Thoracic aorta (tissue), 2 donors: Measurements from ENCODE around the gene TSPAN11. TPM values are rescaled to one million over a fixed set of nuclear protein-coding genes. Genes with fewer than 3 reads are reported as not detected.

Source experiments
- ATAC-seq: fragments of 150-250 bp; one replicate; pipeline ENCODE4 v1.8.0; 2017; ENCODE audit warnings: low read depth; ENCODE audit not compliant: insufficient number of reproducible peaks, low FRiP score
- DNase-seq: peaks from one replicate; pipeline ENCODE4 v3.0.0-alpha.2; 2020; ENCODE audit warnings: low spot score
- H3K27ac ChIP-seq, 2 donors: fragments of 200-600 bp; sonication (generic); 1 replicate in 1 of 2; 2 replicates in 1 of 2; pipeline ENCODE4 v1.5.1; 2016; ENCODE audit warnings: mild to moderate bottlenecking in 2 of 2, moderate library complexity in 2 of 2
- H3K27me3 ChIP-seq: fragments of 200-600 bp; sonication (generic); replicated peaks from 2 replicates; pipeline ENCODE4 v1.6.0; 2016; ENCODE audit warnings: mild to moderate bottlenecking; ENCODE audit not compliant: insufficient read depth
- H3K36me3 ChIP-seq: fragments of 200-600 bp; sonication (generic); one replicate; pipeline ENCODE4 v1.5.1; 2016
- H3K4me1 ChIP-seq, 2 donors: fragments of 200-600 bp; sonication (generic); 1 replicate in 1 of 2; 2 replicates in 1 of 2; pipeline versions ENCODE4 v1.5.1 to v1.6.0; 2016; ENCODE audit warnings: low read depth in 2 of 2, mild to moderate bottlenecking in 1 of 2; ENCODE audit not compliant: control insufficient read depth in 1 of 2
- H3K4me3 ChIP-seq: fragments of 200-600 bp; sonication (generic); 2 replicates; pipeline ENCODE4 v1.5.1; 2016; ENCODE audit warnings: mild to moderate bottlenecking
- H3K9me3 ChIP-seq: fragments of 200-600 bp; sonication (generic); 2 replicates; pipeline ENCODE4 v1.5.1; 2016
- CTCF ChIP-seq: fragments of 200-600 bp; sonication (generic); IDR thresholded peaks from one replicate; pipeline ENCODE4 v1.5.1; 2019; ENCODE audit warnings: antibody characterized with exemption
- total RNA-seq, 2 donors: library from RNA; depleted of rRNA; stranded (reverse); fragments of >200 nt; gene quantifications; one replicate each; pipeline versions ENCODE4 v1.1.0 to v1.2.3, GENCODE V29; 2016

Gene TSPAN11
- total RNA-seq, 2 donors from 2014 or later = 0.41 to 3.0 TPM

- Histone ChIP-seq H3K9me3 (no peaks in the 10 kb centered on the region), H3K27me3 (no peaks in the 10 kb centered on the region), H3K4me1 (no peaks in the 10 kb centered on the region), H3K27ac (no peak overlapping the region), H3K4me3 (no peak overlapping the region), H3K36me3 (no peaks in the 10 kb centered on the region)
- ATAC-seq (no peak), DNase-seq (no peak)
- no peak for TF ChIP-seq CTCF
These were observed 47.3 kb downstream of the TSPAN11 start for GRCh38 chr12:30973830-30974229.

- DNase-seq = no peak
- no peak overlapping the region for H3K27ac ChIP-seq
- H3K27me3 ChIP-seq = no peaks in the 10 kb centered on the region
- H3K9me3 ChIP-seq = no peaks in the 10 kb centered on the region
- ATAC-seq = no peak
- no peak for TF ChIP-seq CTCF
- H3K36me3 ChIP-seq = no peaks in the 10 kb centered on the region
- H3K4me3 ChIP-seq = no peak overlapping the region
- no peaks in the 10 kb centered on the region for H3K4me1 ChIP-seq
These were observed 48.4 kb downstream of the TSPAN11 start for GRCh38 chr12:30974746-30975500.

- ATAC-seq (no peak), DNase-seq (no peak)
- TF ChIP-seq CTCF = no peak
- Histone ChIP-seq H3K27ac (no peak overlapping the region), H3K4me1 (no peaks in the 10 kb centered on the region), H3K27me3 (no peaks in the 10 kb centered on the region), H3K4me3 (no peak overlapping the region), H3K36me3 (no peaks in the 10 kb centered on the region), H3K9me3 (no peaks in the 10 kb centered on the region)
These were observed 49.0 kb downstream of the TSPAN11 start for GRCh38 chr12:30975581-30975980.

- Histone ChIP-seq H3K36me3 (no peaks in the 10 kb centered on the region), H3K27me3 (no peaks in the 10 kb centered on the region), H3K4me3 (no peak overlapping the region), H3K27ac (no peak overlapping the region), H3K9me3 (no peaks in the 10 kb centered on the region), H3K4me1 (no peaks in the 10 kb centered on the region)
- no peak for TF ChIP-seq CTCF
- ATAC-seq (no peak), DNase-seq (no peak)
These were observed 49.7 kb downstream of the TSPAN11 start for GRCh38 chr12:30976206-30976605.

GRCh38 chr12:30977124-30977523 lies 50.6 kb downstream of the TSPAN11 start:
- TF ChIP-seq CTCF = no peak
- DNase-seq (no peak), ATAC-seq (no peak)
- Histone ChIP-seq H3K27me3 (no peaks in the 10 kb centered on the region), H3K4me1 (no peaks in the 10 kb centered on the region), H3K4me3 (no peak overlapping the region), H3K9me3 (no peaks in the 10 kb centered on the region), H3K36me3 (no peaks in the 10 kb centered on the region), H3K27ac (no peak overlapping the region)
